ENCODE data around the gene CD200.

CD200 gene

GRCh38 chr3:112409041-112409440 is 76.1 kb downstream of the CD200 start:
- peaks cover 4% of the 10 kb centered on the region for H3K27me3 Mint-ChIP-seq (ENCODE audit: low read depth, poor library complexity)
- TF ChIP-seq, protein P1, sequence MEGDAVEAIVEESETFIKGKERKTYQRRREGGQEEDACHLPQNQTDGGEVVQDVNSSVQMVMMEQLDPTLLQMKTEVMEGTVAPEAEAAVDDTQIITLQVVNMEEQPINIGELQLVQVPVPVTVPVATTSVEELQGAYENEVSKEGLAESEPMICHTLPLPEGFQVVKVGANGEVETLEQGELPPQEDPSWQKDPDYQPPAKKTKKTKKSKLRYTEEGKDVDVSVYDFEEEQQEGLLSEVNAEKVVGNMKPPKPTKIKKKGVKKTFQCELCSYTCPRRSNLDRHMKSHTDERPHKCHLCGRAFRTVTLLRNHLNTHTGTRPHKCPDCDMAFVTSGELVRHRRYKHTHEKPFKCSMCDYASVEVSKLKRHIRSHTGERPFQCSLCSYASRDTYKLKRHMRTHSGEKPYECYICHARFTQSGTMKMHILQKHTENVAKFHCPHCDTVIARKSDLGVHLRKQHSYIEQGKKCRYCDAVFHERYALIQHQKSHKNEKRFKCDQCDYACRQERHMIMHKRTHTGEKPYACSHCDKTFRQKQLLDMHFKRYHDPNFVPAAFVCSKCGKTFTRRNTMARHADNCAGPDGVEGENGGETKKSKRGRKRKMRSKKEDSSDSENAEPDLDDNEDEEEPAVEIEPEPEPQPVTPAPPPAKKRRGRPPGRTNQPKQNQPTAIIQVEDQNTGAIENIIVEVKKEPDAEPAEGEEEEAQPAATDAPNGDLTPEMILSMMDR (IDR thresholded peaks at IDR 0.05) = no peak
- no peak overlapping the region for H3K4me3 Mint-ChIP-seq
- no peaks in the 10 kb centered on the region for H3K9me3 Mint-ChIP-seq
- H3K36me3 Mint-ChIP-seq (ENCODE audit: low read depth) = no peaks in the 10 kb centered on the region
- DNase-seq = no peak
- peaks cover 20% of the 10 kb centered on the region for H3K4me1 Mint-ChIP-seq
- H3K27ac Mint-ChIP-seq = no peak overlapping the region

GRCh38 chr3:112411425-112411824 is 78.5 kb downstream of the CD200 start:
- TF ChIP-seq, protein P1 (IDR thresholded peaks at IDR 0.05) = no peak
- Mint-ChIP-seq H3K27ac (no peak overlapping the region), H3K4me1 (peaks cover 20% of the 10 kb centered on the region), H3K27me3 (ENCODE audit: low read depth, poor library complexity) (peaks cover 4% of the 10 kb centered on the region), H3K4me3 (no peak overlapping the region), H3K36me3 (ENCODE audit: low read depth) (no peaks in the 10 kb centered on the region), H3K9me3 (peaks cover 3% of the 10 kb centered on the region)
- DNase-seq = no peak
